Measurements from ENCODE around the gene TFAP2B.

Gene TFAP2B

DNA sequence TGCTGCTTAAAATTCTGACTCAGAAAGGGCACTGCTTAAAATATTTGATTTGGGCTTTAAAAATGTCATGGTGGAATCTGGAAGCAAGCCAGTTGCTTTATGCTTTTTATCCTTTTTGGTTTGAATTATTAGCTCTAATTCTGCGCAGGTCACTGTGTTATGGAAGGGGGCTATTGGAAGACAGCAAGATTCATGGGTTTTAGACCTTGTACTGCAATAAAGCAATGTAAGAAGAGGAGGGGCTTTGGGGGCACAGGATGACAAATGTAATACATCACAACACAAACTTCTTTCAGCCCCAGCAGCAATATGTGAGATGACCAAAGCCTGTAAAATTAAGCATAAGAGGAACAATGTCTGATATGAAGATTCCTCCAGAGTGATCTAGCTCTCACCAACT is 68.4 kb downstream of the TFAP2B start:
- Histone ChIP-seq H3K23ac (ENCODE audit: low read length in 2 of 2) (no peak overlapping the region), H3K14ac (ENCODE audit: low read length in 2 of 2) (no peak overlapping the region), H3K4ac (ENCODE audit: low read depth in 1 of 2, low read length in 2 of 2) (no peak overlapping the region), H3K4me1 (ENCODE audit: control insufficient read depth, insufficient read depth, low read depth, low read length) (no peaks in the 10 kb centered on the region), H3K9ac (ENCODE audit: low read length) (no peak overlapping the region), H3K4me2 (ENCODE audit: low read length, poor library complexity, severe bottlenecking) (no peak overlapping the region), H2BK120ac (ENCODE audit: low read depth, low read length) (no peak overlapping the region), H2BK15ac (ENCODE audit: low read depth, poor library complexity, severe bottlenecking) (no peak overlapping the region), H2AK5ac (ENCODE audit: low read length, severe bottlenecking) (no peak overlapping the region), H3K27ac (ENCODE audit: low read length, poor library complexity, severe bottlenecking) (no peak overlapping the region), H2BK5ac (ENCODE audit: low read depth, low read length, poor library complexity, severe bottlenecking) (no peak overlapping the region), H2AFZ (ENCODE audit: low read depth, low read length) (no peak overlapping the region), H3K9me3 (ENCODE audit: control insufficient read depth, low read length) (no peaks in the 10 kb centered on the region), H3K36me3 (ENCODE audit: control insufficient read depth in 1 of 2, insufficient read depth in 2 of 2, low read depth in 1 of 2, low read length in 2 of 2) (no peaks in the 10 kb centered on the region), H3K79me1 (replicated peaks; ENCODE audit: low read length, poor library complexity, severe bottlenecking) (no peaks in the 10 kb centered on the region), H2BK12ac (ENCODE audit: low read length in 2 of 2) (no peak overlapping the region), H3K4me3 (ENCODE audit: insufficient read depth in 1 of 2, low read depth in 1 of 2, low read length in 2 of 2) (no peak overlapping the region), H4K91ac (ENCODE audit: low read length) (no peak overlapping the region), H3K18ac (ENCODE audit: low read depth in 1 of 2, low read length in 2 of 2) (no peak overlapping the region), H4K8ac (ENCODE audit: low read length) (no peak overlapping the region), H3K27me3 (ENCODE audit: control insufficient read depth in 1 of 2, insufficient read depth in 1 of 2, low read length in 2 of 2) (no peaks in the 10 kb centered on the region)
- no peak for DNase-seq
- WGBS: 90% methylated on average over 1 of the region's 1 CpG

DNA sequence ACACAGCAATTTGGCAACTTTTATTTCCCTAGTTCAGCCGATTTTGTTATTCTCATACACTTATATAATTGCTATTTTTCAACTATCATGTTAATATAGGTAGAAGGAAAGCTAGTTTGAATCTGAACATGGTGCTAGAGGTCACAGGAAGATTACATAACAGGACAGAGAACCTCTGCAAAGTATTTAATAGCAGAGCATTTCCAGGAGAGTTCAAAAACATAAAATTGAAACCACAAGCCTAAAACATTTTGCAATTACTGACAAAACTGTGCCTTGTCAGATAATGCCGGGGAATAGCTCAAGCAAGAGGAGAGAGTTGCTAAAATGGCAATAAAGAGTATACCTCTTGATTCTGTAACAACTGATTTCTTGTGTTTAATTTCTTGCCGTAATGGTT is 70.8 kb downstream of the TFAP2B start:
- Histone ChIP-seq H2BK120ac (ENCODE audit: low read depth, low read length) (no peak overlapping the region), H3K18ac (ENCODE audit: low read depth in 1 of 2, low read length in 2 of 2) (no peak overlapping the region), H4K8ac (ENCODE audit: low read length) (no peak overlapping the region), H2AK5ac (ENCODE audit: low read length, severe bottlenecking) (no peak overlapping the region), H3K36me3 (ENCODE audit: control insufficient read depth in 1 of 2, insufficient read depth in 2 of 2, low read depth in 1 of 2, low read length in 2 of 2) (no peaks in the 10 kb centered on the region), H2BK5ac (ENCODE audit: low read depth, low read length, poor library complexity, severe bottlenecking) (no peak overlapping the region), H3K23ac (ENCODE audit: low read length in 2 of 2) (no peak overlapping the region), H2BK12ac (ENCODE audit: low read length in 2 of 2) (no peak overlapping the region), H2BK15ac (ENCODE audit: low read depth, poor library complexity, severe bottlenecking) (no peak overlapping the region), H3K14ac (ENCODE audit: low read length in 2 of 2) (no peak overlapping the region), H3K4me2 (ENCODE audit: low read length, poor library complexity, severe bottlenecking) (no peak overlapping the region), H3K4me1 (ENCODE audit: control insufficient read depth, insufficient read depth, low read depth, low read length) (no peaks in the 10 kb centered on the region), H3K79me1 (replicated peaks; ENCODE audit: low read length, poor library complexity, severe bottlenecking) (no peaks in the 10 kb centered on the region), H3K27ac (ENCODE audit: low read length, poor library complexity, severe bottlenecking) (no peak overlapping the region), H3K27me3 (ENCODE audit: control insufficient read depth in 1 of 2, insufficient read depth in 1 of 2, low read length in 2 of 2) (no peaks in the 10 kb centered on the region), H3K9ac (ENCODE audit: low read length) (no peak overlapping the region), H2AFZ (ENCODE audit: low read depth, low read length) (no peak overlapping the region), H3K4me3 (ENCODE audit: insufficient read depth in 1 of 2, low read depth in 1 of 2, low read length in 2 of 2) (no peak overlapping the region), H3K9me3 (ENCODE audit: control insufficient read depth, low read length) (no peaks in the 10 kb centered on the region), H3K4ac (ENCODE audit: low read depth in 1 of 2, low read length in 2 of 2) (no peak overlapping the region), H4K91ac (ENCODE audit: low read length) (no peak overlapping the region)
- 72% methylated on average over 3 of the region's 3 CpGs for WGBS
- DNase-seq: no peak

DNA sequence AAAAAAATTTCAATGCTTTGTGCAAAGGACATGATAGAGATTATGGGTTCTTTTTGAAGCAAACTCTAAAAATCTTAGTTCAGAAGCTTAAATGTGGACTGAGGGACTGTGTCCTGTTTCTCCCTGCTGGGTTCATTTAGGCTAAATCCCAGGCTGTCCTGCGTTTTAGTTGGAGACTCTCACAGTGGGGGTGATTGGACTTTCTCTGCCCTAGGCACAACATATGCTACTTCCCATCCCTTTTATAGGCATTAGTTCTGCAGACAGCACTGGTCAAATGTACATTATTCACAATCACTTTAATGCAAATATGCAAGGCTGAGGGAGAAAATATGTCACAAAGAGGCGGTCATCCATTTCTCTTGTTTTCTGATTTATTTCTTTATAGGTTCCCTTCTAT is 71.3 kb downstream of the TFAP2B start:
- Histone ChIP-seq H3K14ac (ENCODE audit: low read length in 2 of 2) (no peak overlapping the region), H2BK5ac (ENCODE audit: low read depth, low read length, poor library complexity, severe bottlenecking) (no peak overlapping the region), H3K4me1 (ENCODE audit: control insufficient read depth, insufficient read depth, low read depth, low read length) (no peaks in the 10 kb centered on the region), H3K4ac (ENCODE audit: low read depth in 1 of 2, low read length in 2 of 2) (no peak overlapping the region), H3K4me3 (ENCODE audit: insufficient read depth in 1 of 2, low read depth in 1 of 2, low read length in 2 of 2) (no peak overlapping the region), H4K91ac (ENCODE audit: low read length) (no peak overlapping the region), H3K9me3 (ENCODE audit: control insufficient read depth, low read length) (no peaks in the 10 kb centered on the region), H4K8ac (ENCODE audit: low read length) (no peak overlapping the region), H3K27ac (ENCODE audit: low read length, poor library complexity, severe bottlenecking) (no peak overlapping the region), H3K36me3 (ENCODE audit: control insufficient read depth in 1 of 2, insufficient read depth in 2 of 2, low read depth in 1 of 2, low read length in 2 of 2) (no peaks in the 10 kb centered on the region), H3K23ac (ENCODE audit: low read length in 2 of 2) (no peak overlapping the region), H3K27me3 (ENCODE audit: control insufficient read depth in 1 of 2, insufficient read depth in 1 of 2, low read length in 2 of 2) (no peaks in the 10 kb centered on the region), H3K79me1 (replicated peaks; ENCODE audit: low read length, poor library complexity, severe bottlenecking) (no peaks in the 10 kb centered on the region), H2AK5ac (ENCODE audit: low read length, severe bottlenecking) (no peak overlapping the region), H2BK12ac (ENCODE audit: low read length in 2 of 2) (no peak overlapping the region), H3K9ac (ENCODE audit: low read length) (no peak overlapping the region), H2BK15ac (ENCODE audit: low read depth, poor library complexity, severe bottlenecking) (no peak overlapping the region), H3K4me2 (ENCODE audit: low read length, poor library complexity, severe bottlenecking) (no peak overlapping the region), H2BK120ac (ENCODE audit: low read depth, low read length) (no peak overlapping the region), H3K18ac (ENCODE audit: low read depth in 1 of 2, low read length in 2 of 2) (no peak overlapping the region), H2AFZ (ENCODE audit: low read depth, low read length) (no peak overlapping the region)
- DNase-seq: no peak
- 40% methylated on average over 1 of the region's 2 CpGs for WGBS

GRCh38 chr6:50890579-50890978 is 71.9 kb downstream of the TFAP2B start:
- Histone ChIP-seq H2AFZ (ENCODE audit: low read depth, low read length) (no peak overlapping the region), H2AK5ac (ENCODE audit: low read length, severe bottlenecking) (no peak overlapping the region), H3K27ac (ENCODE audit: low read length, poor library complexity, severe bottlenecking) (no peak overlapping the region), H3K18ac (ENCODE audit: low read depth in 1 of 2, low read length in 2 of 2) (no peak overlapping the region), H3K4me3 (ENCODE audit: insufficient read depth in 1 of 2, low read depth in 1 of 2, low read length in 2 of 2) (no peak overlapping the region), H3K4me2 (ENCODE audit: low read length, poor library complexity, severe bottlenecking) (no peak overlapping the region), H2BK5ac (ENCODE audit: low read depth, low read length, poor library complexity, severe bottlenecking) (no peak overlapping the region), H2BK15ac (ENCODE audit: low read depth, poor library complexity, severe bottlenecking) (no peak overlapping the region), H3K9ac (ENCODE audit: low read length) (no peak overlapping the region), H3K36me3 (ENCODE audit: control insufficient read depth in 1 of 2, insufficient read depth in 2 of 2, low read depth in 1 of 2, low read length in 2 of 2) (no peaks in the 10 kb centered on the region), H3K27me3 (ENCODE audit: control insufficient read depth in 1 of 2, insufficient read depth in 1 of 2, low read length in 2 of 2) (no peaks in the 10 kb centered on the region), H2BK12ac (ENCODE audit: low read length in 2 of 2) (no peak overlapping the region), H3K9me3 (ENCODE audit: control insufficient read depth, low read length) (no peaks in the 10 kb centered on the region), H3K4ac (ENCODE audit: low read depth in 1 of 2, low read length in 2 of 2) (no peak overlapping the region), H4K91ac (ENCODE audit: low read length) (no peak overlapping the region), H3K23ac (ENCODE audit: low read length in 2 of 2) (no peak overlapping the region), H2BK120ac (ENCODE audit: low read depth, low read length) (no peak overlapping the region), H3K14ac (ENCODE audit: low read length in 2 of 2) (no peak overlapping the region), H3K79me1 (replicated peaks; ENCODE audit: low read length, poor library complexity, severe bottlenecking) (no peaks in the 10 kb centered on the region), H3K4me1 (ENCODE audit: control insufficient read depth, insufficient read depth, low read depth, low read length) (no peaks in the 10 kb centered on the region), H4K8ac (ENCODE audit: low read length) (no peak overlapping the region)
- no peak for DNase-seq
